ENCODE measurements around the gene ADGRV1.

ADGRV1 gene

DNA sequence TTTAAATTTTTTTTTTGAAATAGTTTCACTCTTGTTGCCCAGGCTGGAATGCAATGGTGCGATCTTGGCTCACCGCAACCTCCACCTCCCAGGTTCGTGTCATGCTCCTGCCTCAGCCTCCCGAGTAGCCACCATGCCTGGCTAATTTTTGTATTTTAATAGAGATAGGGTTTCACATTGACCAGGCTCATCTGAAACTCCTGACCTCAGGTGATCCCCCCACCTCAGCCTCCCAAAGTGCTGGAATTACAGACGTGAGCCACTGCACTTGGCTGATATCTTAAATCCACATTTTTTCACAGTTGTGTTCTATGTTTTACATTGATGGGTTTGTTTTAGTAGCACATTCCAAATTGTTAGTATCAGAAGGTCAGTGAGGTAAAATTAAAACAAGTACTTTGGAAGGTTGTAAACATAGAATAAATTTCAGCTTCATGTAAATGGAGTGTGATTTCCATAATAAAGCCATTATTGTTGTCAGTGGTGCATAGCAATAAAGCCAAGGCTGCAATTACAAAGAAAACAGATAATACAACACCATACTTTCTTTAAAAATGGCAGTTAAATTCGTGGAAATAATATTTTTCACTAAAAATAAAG lies 537.3 kb downstream of the ADGRV1 start:
- TF ChIP-seq ZFX (IDR thresholded peaks at IDR 0.05; ENCODE audit: borderline replicate concordance): no peak
- TF ChIP-seq, protein P1, sequence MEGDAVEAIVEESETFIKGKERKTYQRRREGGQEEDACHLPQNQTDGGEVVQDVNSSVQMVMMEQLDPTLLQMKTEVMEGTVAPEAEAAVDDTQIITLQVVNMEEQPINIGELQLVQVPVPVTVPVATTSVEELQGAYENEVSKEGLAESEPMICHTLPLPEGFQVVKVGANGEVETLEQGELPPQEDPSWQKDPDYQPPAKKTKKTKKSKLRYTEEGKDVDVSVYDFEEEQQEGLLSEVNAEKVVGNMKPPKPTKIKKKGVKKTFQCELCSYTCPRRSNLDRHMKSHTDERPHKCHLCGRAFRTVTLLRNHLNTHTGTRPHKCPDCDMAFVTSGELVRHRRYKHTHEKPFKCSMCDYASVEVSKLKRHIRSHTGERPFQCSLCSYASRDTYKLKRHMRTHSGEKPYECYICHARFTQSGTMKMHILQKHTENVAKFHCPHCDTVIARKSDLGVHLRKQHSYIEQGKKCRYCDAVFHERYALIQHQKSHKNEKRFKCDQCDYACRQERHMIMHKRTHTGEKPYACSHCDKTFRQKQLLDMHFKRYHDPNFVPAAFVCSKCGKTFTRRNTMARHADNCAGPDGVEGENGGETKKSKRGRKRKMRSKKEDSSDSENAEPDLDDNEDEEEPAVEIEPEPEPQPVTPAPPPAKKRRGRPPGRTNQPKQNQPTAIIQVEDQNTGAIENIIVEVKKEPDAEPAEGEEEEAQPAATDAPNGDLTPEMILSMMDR (IDR thresholded peaks at IDR 0.05): no peak
- H3K27ac ChIP-seq: no peak overlapping the region

DNA sequence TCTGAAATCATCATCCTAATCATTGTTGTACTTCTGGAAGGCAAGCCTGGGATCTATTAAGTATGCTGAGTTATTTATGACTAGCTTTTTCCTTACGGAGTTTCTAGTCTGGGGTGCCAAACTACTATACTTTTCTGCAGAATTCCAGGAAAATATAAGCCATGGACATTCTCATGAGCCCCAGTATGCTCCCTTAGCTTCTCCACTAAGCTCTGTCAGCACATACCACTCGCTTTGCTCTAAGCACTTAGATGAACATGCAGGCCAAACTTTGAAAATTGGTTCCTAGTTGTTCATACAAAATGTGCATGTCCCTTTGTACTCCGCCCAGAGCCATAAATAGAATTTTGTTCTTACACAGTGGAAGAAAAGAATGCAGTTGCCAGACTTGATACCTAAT lies 539.9 kb downstream of the ADGRV1 start:
- no peak overlapping the region for H3K27ac ChIP-seq
- no peak for TF ChIP-seq ZFX (IDR thresholded peaks at IDR 0.05; ENCODE audit: borderline replicate concordance)
- TF ChIP-seq, protein P1 (IDR thresholded peaks at IDR 0.05): no peak

DNA sequence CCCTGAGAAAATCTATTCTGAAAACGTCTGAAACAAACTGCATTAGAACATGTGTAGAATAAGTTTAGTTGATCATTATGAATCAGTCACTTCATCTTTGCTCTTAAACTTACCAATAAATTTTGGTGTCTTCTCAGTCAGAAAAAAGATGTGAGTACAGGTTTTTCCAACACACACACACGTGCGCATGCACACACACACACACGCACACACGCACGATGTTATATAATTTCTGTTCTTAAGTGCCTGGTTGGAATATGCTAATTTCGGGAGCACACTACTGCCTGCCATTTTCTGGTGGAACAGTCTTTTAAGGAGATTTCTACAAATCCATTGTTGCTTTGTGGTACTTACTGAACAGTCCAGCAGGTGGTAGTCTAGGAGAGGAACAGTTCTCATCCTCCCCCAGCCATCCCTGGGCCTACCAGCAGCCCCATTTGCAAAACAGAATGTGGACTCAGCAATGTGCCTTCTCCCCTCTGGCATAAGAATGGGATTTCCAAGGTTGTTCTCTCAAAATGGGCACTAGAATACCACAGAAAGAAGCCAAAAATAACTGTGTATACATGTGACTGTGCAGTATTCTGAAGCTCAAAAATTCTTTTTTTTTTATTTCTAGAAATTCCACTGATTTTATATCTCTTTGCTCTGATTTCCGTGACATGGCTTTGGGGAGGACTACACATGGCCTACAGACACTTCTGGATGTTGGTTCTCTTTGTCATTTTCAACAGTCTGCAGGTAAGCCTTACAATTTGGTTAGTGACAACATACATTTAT lies 543.2 kb downstream of the ADGRV1 start:
- no peak for TF ChIP-seq ZFX (IDR thresholded peaks at IDR 0.05; ENCODE audit: borderline replicate concordance)
- TF ChIP-seq, protein P1 (IDR thresholded peaks at IDR 0.05): peak; percentile 83
- no peak overlapping the region for H3K27ac ChIP-seq

DNA sequence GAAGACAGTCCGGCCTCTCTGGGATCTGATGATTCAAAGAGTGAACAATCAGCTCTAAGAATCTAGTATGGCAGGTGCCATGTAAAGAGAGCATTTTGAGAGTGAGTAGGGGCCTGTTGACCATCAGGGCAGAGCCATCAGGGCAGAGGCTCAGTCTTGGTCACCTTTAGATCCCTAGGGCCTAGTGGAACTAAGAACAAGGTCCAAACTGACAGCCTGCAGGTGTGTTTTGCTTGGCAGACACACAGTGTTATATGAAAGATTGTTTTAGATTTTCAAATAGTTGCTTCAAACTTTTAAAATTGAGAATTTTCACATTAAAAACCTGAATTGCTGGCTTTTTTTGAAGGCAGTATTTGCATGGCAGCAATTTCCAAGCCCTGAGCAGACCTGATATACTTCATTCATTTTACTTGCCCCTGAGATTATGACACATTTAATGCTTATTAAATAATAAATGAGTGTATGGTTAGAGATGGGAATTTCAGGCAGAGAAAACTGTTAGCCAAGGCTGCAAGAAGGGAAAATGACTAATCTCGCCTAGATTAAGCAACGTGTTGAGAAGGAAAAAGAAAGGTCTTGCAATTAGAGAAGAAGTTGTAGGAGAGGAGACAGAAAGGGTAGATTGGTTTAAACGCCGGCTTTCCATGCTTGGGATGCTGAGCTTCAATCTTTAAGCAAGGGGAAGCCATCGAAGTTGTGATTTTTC lies 544.9 kb downstream of the ADGRV1 start:
- no peak overlapping the region for H3K27ac ChIP-seq
- TF ChIP-seq, protein P1 (IDR thresholded peaks at IDR 0.05): no peak
- TF ChIP-seq ZFX (IDR thresholded peaks at IDR 0.05; ENCODE audit: borderline replicate concordance): no peak

DNA sequence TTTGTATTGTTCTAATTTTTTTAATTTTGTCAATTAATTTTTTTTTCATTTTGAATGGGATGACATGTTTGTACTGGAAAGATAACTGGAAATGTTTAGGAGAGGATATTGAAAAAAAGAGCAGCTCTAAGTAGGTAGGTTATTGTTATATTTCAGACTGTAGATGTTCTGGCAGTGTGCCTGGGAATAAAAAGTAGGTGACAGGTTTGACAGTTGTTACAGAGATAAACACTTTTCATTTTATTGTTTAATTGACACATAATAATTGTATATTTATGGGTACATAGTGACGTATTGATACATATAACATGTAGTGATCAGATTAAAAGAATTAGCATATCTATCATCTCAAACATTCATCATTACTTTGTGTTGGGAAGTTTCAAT lies 545.5 kb downstream of the ADGRV1 start:
- no peak overlapping the region for H3K27ac ChIP-seq
- TF ChIP-seq, protein P1 (IDR thresholded peaks at IDR 0.05): no peak
- TF ChIP-seq ZFX (IDR thresholded peaks at IDR 0.05; ENCODE audit: borderline replicate concordance): no peak

DNA sequence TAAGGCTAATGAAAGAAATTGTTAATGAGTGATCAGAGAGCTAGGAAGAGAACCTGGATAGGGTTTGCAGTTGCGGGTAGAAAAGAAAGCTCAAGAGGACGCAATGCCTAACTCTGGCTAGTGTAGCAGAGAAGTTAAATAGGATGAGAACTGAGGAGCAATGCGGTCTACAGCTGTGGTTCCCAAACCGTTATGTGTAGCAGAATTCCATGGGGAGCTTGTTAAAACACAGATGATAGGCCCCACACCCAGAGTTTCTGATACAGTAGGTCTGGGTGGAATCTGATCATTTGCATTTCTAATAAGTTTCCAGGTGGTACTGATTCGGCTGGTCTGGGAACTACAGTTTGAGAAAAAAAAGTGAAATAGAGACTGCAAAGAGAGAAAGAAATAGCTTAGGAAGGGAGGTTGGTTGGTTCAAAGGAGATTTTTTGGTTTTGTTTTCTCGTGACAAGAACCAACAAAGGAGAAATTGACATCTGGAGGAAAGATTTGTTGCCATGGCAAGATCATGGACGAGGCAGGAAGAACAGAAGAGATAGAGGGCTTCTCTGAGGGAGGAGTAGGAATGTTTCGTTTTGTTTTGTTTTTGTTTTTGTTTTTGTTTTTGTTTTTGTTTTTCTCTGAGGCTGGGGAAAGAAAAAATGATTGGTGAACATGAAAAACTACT lies 548.4 kb downstream of the ADGRV1 start:
- no peak overlapping the region for H3K27ac ChIP-seq
- TF ChIP-seq ZFX (IDR thresholded peaks at IDR 0.05; ENCODE audit: borderline replicate concordance): no peak
- TF ChIP-seq, protein P1 (IDR thresholded peaks at IDR 0.05): no peak

Data from 22Rv1 (cell line).